Thoracic aorta (tissue), 2 donors: ENCODE data around the gene FOXD2. TPM values are rescaled to one million over a fixed set of nuclear protein-coding genes. Genes with fewer than 3 reads are reported as not detected.

ENCODE experiments used
- ATAC-seq: fragments of 150-250 bp; one replicate; pipeline ENCODE4 v1.8.0; 2017; ENCODE audit warnings: low read depth; ENCODE audit not compliant: insufficient number of reproducible peaks, low FRiP score
- DNase-seq: peaks from one replicate; pipeline ENCODE4 v3.0.0-alpha.2; 2020; ENCODE audit warnings: low spot score
- H3K27ac ChIP-seq, 2 donors: fragments of 200-600 bp; sonication (generic); 1 replicate in 1 of 2; 2 replicates in 1 of 2; pipeline ENCODE4 v1.5.1; 2016; ENCODE audit warnings: mild to moderate bottlenecking in 2 of 2, moderate library complexity in 2 of 2
- H3K27me3 ChIP-seq: fragments of 200-600 bp; sonication (generic); replicated peaks from 2 replicates; pipeline ENCODE4 v1.6.0; 2016; ENCODE audit warnings: mild to moderate bottlenecking; ENCODE audit not compliant: insufficient read depth
- H3K36me3 ChIP-seq: fragments of 200-600 bp; sonication (generic); one replicate; pipeline ENCODE4 v1.5.1; 2016
- H3K4me1 ChIP-seq, 2 donors: fragments of 200-600 bp; sonication (generic); 1 replicate in 1 of 2; 2 replicates in 1 of 2; pipeline versions ENCODE4 v1.5.1 to v1.6.0; 2016; ENCODE audit warnings: low read depth in 2 of 2, mild to moderate bottlenecking in 1 of 2; ENCODE audit not compliant: control insufficient read depth in 1 of 2
- H3K4me3 ChIP-seq: fragments of 200-600 bp; sonication (generic); 2 replicates; pipeline ENCODE4 v1.5.1; 2016; ENCODE audit warnings: mild to moderate bottlenecking
- H3K9me3 ChIP-seq: fragments of 200-600 bp; sonication (generic); 2 replicates; pipeline ENCODE4 v1.5.1; 2016
- CTCF ChIP-seq: fragments of 200-600 bp; sonication (generic); IDR thresholded peaks from one replicate; pipeline ENCODE4 v1.5.1; 2019; ENCODE audit warnings: antibody characterized with exemption
- total RNA-seq, 2 donors: library from RNA; depleted of rRNA; stranded (reverse); fragments of >200 nt; gene quantifications; one replicate each; pipeline versions ENCODE4 v1.1.0 to v1.2.3, GENCODE V29; 2016

Gene FOXD2
- total RNA-seq, 2 donors from 2014 or later, result 4.9 TPM

- TF ChIP-seq CTCF, result no peak
- no peak for ATAC-seq
Observed at GRCh38 chr1:47468709-47469389, 31.0 kb downstream of the FOXD2 start.

GRCh38 chr1:47469390-47469759, 31.5 kb downstream of the FOXD2 start:
- H3K4me3 ChIP-seq, result no peak overlapping the region
- no peak overlapping the region for H3K27ac ChIP-seq
- H3K4me1 ChIP-seq, result peaks cover 7 to 9% of the 10 kb centered on the region in 2 donors
- DNase-seq, result no peak
- no peaks in the 10 kb centered on the region for H3K9me3 ChIP-seq
- no peak for ATAC-seq
- no peaks in the 10 kb centered on the region for H3K36me3 ChIP-seq
- H3K27me3 ChIP-seq, result no peaks in the 10 kb centered on the region
- TF ChIP-seq CTCF, result no peak

More at GRCh38 chr1:47468709-47469389, 31.0 kb downstream of the FOXD2 start:
- H3K36me3 ChIP-seq, result no peaks in the 10 kb centered on the region
- no peaks in the 10 kb centered on the region for H3K9me3 ChIP-seq
- no peak overlapping the region for H3K27ac ChIP-seq
- DNase-seq, result no peak
- peaks cover 7 to 9% of the 10 kb centered on the region in 2 donors for H3K4me1 ChIP-seq
- no peaks in the 10 kb centered on the region for H3K27me3 ChIP-seq
- no peak overlapping the region for H3K4me3 ChIP-seq

GRCh38 chr1:47469910-47470309, 32.1 kb downstream of the FOXD2 start:
- H3K4me3 ChIP-seq, result no peak overlapping the region
- TF ChIP-seq CTCF, result no peak
- no peaks in the 10 kb centered on the region for H3K9me3 ChIP-seq
- DNase-seq (no peak), ATAC-seq (no peak)
- no peaks in the 10 kb centered on the region for H3K27me3 ChIP-seq
- H3K36me3 ChIP-seq, result no peaks in the 10 kb centered on the region
- no peak overlapping the region for H3K27ac ChIP-seq
- H3K4me1 ChIP-seq, result peaks cover 7 to 9% of the 10 kb centered on the region in 2 donors

GRCh38 chr1:47471163-47471562, 33.3 kb downstream of the FOXD2 start:
- Histone ChIP-seq H3K4me3 (no peak overlapping the region), H3K27ac (no peak overlapping the region), H3K4me1 (no peaks in the 10 kb centered on the region), H3K27me3 (no peaks in the 10 kb centered on the region), H3K36me3 (no peaks in the 10 kb centered on the region), H3K9me3 (no peaks in the 10 kb centered on the region)
- DNase-seq (no peak), ATAC-seq (no peak)
- TF ChIP-seq CTCF, result no peak

GRCh38 chr1:47474278-47475193, 36.7 kb downstream of the FOXD2 start:
- Histone ChIP-seq H3K4me3 (no peak overlapping the region), H3K27ac (no peak overlapping the region), H3K4me1 (peaks cover 0 to 13% of the 10 kb centered on the region in 2 donors), H3K36me3 (no peaks in the 10 kb centered on the region), H3K27me3 (no peaks in the 10 kb centered on the region), H3K9me3 (no peaks in the 10 kb centered on the region)
- no peak for DNase-seq
- TF ChIP-seq CTCF, result no peak
- no peak for ATAC-seq
